KMS-11 (cell line): ENCODE measurements around the gene LNPEP.

Source experiments
- H2AFZ ChIP-seq: fragments of 200-600 bp; sonication (generic); 2 replicates; pipeline ENCODE4 v1.6.1; 2016; ENCODE audit warnings: antibody characterized with exemption, mixed run types, low read depth
- H3K27ac ChIP-seq: fragments of 200-600 bp; sonication (generic); 2 replicates; pipeline ENCODE4 v1.6.1; 2016; ENCODE audit warnings: mild to moderate bottlenecking, mixed run types
- H3K27me3 ChIP-seq: fragments of 200-600 bp; sonication (generic); 2 replicates; pipeline ENCODE4 v1.6.1; 2017; ENCODE audit warnings: mild to moderate bottlenecking, low read depth, mixed run types, moderate library complexity; ENCODE audit not compliant: insufficient read depth
- H3K36me3 ChIP-seq: fragments of 200-600 bp; sonication (generic); 2 replicates; pipeline ENCODE4 v1.6.1; 2017; ENCODE audit warnings: mild to moderate bottlenecking, mixed run types; ENCODE audit not compliant: insufficient read depth
- H3K4me1 ChIP-seq: fragments of 200-600 bp; sonication (generic); 2 replicates; pipeline ENCODE4 v1.6.1; 2016; ENCODE audit warnings: mild to moderate bottlenecking, low read depth, mixed run types; ENCODE audit not compliant: poor library complexity, severe bottlenecking
- H3K4me2 ChIP-seq: fragments of 200-600 bp; sonication (generic); 2 replicates; pipeline ENCODE4 v1.7.0; 2016; ENCODE audit warnings: mild to moderate bottlenecking, mixed run types
- H3K4me3 ChIP-seq: fragments of 200-600 bp; sonication (generic); IDR thresholded peaks from 2 replicates; pipeline ENCODE4 v1.6.1; 2017; ENCODE audit warnings: low read depth, low read length, mixed read lengths; ENCODE audit not compliant: insufficient read depth
- H3K79me2 ChIP-seq: fragments of 200-600 bp; sonication (generic); 2 replicates; pipeline ENCODE4 v1.6.1; 2016; ENCODE audit warnings: low read depth, mixed run types; ENCODE audit not compliant: insufficient read depth
- H3K9ac ChIP-seq: fragments of 200-600 bp; sonication (generic); 2 replicates; pipeline ENCODE4 v1.6.1; 2016; ENCODE audit warnings: mild to moderate bottlenecking, mixed run types
- H4K20me1 ChIP-seq: fragments of 200-600 bp; sonication (generic); 2 replicates; pipeline ENCODE4 v1.6.1; 2016; ENCODE audit warnings: mild to moderate bottlenecking, mixed run types; ENCODE audit not compliant: insufficient read depth
- TF ChIP-seq, protein P1 (sequence below): fragments of 200-600 bp; sonication (generic); conservative IDR thresholded peaks from 2 replicates; pipeline ENCODE4 v1.6.1; 2017; ENCODE audit warnings: low read depth, mild to moderate bottlenecking, antibody characterized with exemption, low read length, moderate library complexity, mixed read lengths

The LNPEP gene

GRCh38 chr5:96975656-96976055 is 39.8 kb downstream of the LNPEP start:
- no peak overlapping the region for H3K27ac ChIP-seq

GRCh38 chr5:96977228-96977627 is 41.3 kb downstream of the LNPEP start:
- no peaks in the 10 kb centered on the region for H4K20me1 ChIP-seq
- no peak overlapping the region for H3K27ac ChIP-seq
- H3K36me3 ChIP-seq: no peaks in the 10 kb centered on the region; the same call in 1 of the 2 replicates
- peaks cover 22% of the 10 kb centered on the region for H3K4me1 ChIP-seq
- peaks cover 18% of the 10 kb centered on the region for H3K79me2 ChIP-seq
- no peak overlapping the region for H3K4me3 ChIP-seq
- no peak overlapping the region for H2AFZ ChIP-seq
- H3K4me2 ChIP-seq: no peak overlapping the region
- H3K27me3 ChIP-seq: no peaks in the 10 kb centered on the region
- TF ChIP-seq, protein P1, sequence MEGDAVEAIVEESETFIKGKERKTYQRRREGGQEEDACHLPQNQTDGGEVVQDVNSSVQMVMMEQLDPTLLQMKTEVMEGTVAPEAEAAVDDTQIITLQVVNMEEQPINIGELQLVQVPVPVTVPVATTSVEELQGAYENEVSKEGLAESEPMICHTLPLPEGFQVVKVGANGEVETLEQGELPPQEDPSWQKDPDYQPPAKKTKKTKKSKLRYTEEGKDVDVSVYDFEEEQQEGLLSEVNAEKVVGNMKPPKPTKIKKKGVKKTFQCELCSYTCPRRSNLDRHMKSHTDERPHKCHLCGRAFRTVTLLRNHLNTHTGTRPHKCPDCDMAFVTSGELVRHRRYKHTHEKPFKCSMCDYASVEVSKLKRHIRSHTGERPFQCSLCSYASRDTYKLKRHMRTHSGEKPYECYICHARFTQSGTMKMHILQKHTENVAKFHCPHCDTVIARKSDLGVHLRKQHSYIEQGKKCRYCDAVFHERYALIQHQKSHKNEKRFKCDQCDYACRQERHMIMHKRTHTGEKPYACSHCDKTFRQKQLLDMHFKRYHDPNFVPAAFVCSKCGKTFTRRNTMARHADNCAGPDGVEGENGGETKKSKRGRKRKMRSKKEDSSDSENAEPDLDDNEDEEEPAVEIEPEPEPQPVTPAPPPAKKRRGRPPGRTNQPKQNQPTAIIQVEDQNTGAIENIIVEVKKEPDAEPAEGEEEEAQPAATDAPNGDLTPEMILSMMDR: no peak
- no peak overlapping the region for H3K9ac ChIP-seq

More at GRCh38 chr5:96975656-96976055, 39.8 kb downstream of the LNPEP start:
- H2AFZ ChIP-seq: no peak overlapping the region
- peaks cover 22% of the 10 kb centered on the region for H3K4me1 ChIP-seq
- TF ChIP-seq, protein P1: no peak
- H3K4me2 ChIP-seq: no peak overlapping the region
- no peak overlapping the region for H3K4me3 ChIP-seq
- H3K27me3 ChIP-seq: no peaks in the 10 kb centered on the region
- H4K20me1 ChIP-seq: no peaks in the 10 kb centered on the region
- H3K79me2 ChIP-seq: peaks cover 26% of the 10 kb centered on the region
- H3K36me3 ChIP-seq: no peaks in the 10 kb centered on the region; the same call in 1 of the 2 replicates
- H3K9ac ChIP-seq: no peak overlapping the region

- H4K20me1 ChIP-seq: no peaks in the 10 kb centered on the region
- H3K27me3 ChIP-seq: no peaks in the 10 kb centered on the region
- TF ChIP-seq, protein P1: no peak
- no peak overlapping the region for H3K4me2 ChIP-seq
- peaks cover 6% of the 10 kb centered on the region for H3K4me1 ChIP-seq
- no peak overlapping the region for H3K9ac ChIP-seq
- H3K36me3 ChIP-seq: no peaks in the 10 kb centered on the region; the same call in 1 of the 2 replicates
- H2AFZ ChIP-seq: no peak overlapping the region
- no peak overlapping the region for H3K27ac ChIP-seq
- H3K4me3 ChIP-seq: no peak overlapping the region
- peaks cover 11% of the 10 kb centered on the region; the same call in 1 of the 2 replicates for H3K79me2 ChIP-seq
Measured at GRCh38 chr5:96978812-96979449, 43.1 kb downstream of the LNPEP start.

DNA sequence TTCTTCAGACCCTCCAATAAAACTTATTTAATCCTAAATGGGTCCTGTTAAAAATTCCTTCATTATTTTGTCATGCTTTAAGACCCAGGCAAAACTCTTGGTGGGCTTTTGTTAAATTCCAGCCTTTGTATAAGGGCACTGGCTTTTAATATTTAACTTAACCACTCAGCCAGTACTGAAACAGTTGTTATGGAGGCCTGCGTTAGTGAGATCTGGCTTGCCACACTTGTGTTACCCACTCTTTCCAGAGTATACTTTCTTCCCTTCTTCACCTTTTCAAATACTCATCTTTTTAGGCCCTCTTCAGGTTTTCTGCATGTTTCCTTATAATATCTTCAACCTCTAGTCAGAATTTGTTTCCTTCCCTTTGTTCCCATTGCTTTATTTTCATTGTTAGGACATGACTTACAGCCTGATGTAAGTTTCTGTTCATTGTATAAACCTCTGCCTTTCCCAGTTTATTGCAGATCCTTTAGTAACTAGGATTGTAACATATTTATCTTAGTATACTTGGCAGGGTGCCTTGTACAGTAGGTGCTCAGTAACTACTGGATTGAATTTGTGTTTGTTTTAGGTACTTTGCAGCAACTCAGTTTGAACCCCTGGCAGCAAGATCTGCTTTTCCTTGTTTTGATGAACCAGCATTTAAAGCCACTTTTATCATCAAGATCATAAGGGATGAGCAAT is 48.8 kb downstream of the LNPEP start:
- Histone ChIP-seq H3K4me2 (no peak overlapping the region), H3K4me3 (no peak overlapping the region), H4K20me1 (no peaks in the 10 kb centered on the region), H3K4me1 (no peaks in the 10 kb centered on the region), H3K36me3 (no peaks in the 10 kb centered on the region), H3K27ac (no peak overlapping the region), H3K9ac (no peak overlapping the region), H3K79me2 (no peaks in the 10 kb centered on the region), H3K27me3 (no peaks in the 10 kb centered on the region), H2AFZ (no peak overlapping the region)
- TF ChIP-seq, protein P1: no peak
